ENCODE results near the gene PLEKHA4.
"Not testable (repeated sequence)": the region's sequence is repeated elsewhere in the genome, so short reads cannot be mapped to it uniquely, and the experiment has no call there.

The PLEKHA4 gene

DNA sequence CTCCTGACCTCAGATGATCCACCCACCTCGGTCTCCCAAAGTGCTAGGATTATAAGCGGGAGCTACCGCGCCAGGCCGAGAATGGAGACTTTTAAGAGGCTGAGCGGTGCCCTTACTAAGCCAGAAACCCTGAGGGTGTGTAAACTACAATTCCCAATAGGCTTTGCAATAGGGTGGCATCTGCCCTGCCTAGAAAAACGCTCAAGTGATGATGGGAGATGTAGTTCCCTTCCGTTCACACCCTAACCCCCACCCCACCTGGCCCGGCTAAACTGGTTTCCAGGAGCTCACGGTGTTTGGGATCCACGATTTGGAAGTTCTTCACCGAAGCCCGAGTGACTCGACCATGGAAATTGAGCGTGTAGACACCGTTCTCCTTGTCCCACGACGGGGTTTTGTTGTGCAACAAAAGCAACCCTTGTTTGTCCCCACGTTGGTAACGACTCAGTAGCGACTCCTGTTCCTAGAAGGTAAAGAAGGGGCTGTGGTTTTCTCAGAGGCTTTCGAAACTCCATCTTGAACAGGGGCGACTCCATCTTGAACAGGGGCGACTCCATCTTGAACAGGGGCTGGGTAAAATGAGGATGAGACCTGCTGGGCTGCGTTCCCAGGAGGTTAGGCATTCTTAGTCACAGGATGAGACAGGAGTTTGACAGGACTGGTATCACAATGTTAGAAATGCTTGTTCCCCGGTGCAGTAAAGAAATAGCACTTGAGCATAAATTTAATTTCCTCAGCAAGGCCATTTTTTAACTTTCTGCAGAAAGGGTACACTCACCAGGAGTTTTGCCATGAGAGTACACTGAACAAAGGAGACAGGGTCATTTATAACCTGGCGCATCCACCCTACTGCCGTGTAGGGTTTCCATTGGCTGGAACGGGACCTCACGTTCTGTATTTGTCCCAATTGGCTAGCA is 13.6 kb upstream of the PLEKHA4 start:
- in situ Hi-C loops (cut with MboI; ENCODE audit: low pct_unique_long_range_greater_than_20kb, low sequenced_read_pairs, unreplicated experiment): no loop called here
- no peak for DNase-seq (ENCODE audit: low spot score)
- TF ChIP-seq, protein P1, sequence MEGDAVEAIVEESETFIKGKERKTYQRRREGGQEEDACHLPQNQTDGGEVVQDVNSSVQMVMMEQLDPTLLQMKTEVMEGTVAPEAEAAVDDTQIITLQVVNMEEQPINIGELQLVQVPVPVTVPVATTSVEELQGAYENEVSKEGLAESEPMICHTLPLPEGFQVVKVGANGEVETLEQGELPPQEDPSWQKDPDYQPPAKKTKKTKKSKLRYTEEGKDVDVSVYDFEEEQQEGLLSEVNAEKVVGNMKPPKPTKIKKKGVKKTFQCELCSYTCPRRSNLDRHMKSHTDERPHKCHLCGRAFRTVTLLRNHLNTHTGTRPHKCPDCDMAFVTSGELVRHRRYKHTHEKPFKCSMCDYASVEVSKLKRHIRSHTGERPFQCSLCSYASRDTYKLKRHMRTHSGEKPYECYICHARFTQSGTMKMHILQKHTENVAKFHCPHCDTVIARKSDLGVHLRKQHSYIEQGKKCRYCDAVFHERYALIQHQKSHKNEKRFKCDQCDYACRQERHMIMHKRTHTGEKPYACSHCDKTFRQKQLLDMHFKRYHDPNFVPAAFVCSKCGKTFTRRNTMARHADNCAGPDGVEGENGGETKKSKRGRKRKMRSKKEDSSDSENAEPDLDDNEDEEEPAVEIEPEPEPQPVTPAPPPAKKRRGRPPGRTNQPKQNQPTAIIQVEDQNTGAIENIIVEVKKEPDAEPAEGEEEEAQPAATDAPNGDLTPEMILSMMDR (IDR thresholded peaks at IDR 0.05; ENCODE audit: extremely low read depth, insufficient read depth, missing control alignments): no peak

GRCh38 chr19:48879696-48880095 is 11.3 kb upstream of the PLEKHA4 start:
- in situ Hi-C loops (cut with MboI; ENCODE audit: low pct_unique_long_range_greater_than_20kb, low sequenced_read_pairs, unreplicated experiment); DNase-seq (ENCODE audit: low spot score): not testable (repeated sequence)

DNA sequence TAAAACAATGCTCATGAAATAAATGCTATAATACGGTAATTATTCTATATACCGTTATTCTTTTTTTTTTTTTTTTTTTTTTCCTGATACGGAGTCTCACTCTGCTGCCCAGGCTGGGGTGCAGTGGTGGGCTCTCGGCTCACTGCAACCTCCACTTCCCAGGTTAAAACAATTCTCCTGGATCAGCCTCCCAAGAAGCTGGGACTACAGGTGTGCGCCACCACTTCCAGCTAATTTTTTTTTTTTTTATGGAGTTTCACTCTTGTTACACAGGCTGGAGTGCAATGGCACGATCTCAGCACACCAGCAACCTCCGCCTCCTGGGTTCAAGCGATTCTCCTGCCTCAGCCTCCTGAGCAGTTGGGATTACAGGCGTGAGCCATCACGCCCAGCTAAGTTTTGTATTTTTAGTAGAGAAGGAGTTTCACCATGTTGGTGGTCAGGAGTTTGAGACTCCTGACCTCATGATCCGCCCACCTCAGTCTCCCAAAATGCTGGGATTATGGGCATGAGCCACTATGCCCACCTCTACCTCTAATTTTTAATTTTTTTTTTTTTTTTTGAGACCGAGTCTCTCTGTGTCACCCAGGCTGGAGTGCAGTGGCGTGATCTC is 10.7 kb upstream of the PLEKHA4 start:
- TF ChIP-seq, protein P1 (IDR thresholded peaks at IDR 0.05; ENCODE audit: extremely low read depth, insufficient read depth, missing control alignments): no peak
- in situ Hi-C loops (cut with MboI; ENCODE audit: low pct_unique_long_range_greater_than_20kb, low sequenced_read_pairs, unreplicated experiment): no loop called here
- no peak for DNase-seq (ENCODE audit: low spot score)

- in situ Hi-C loops (cut with MboI; ENCODE audit: low pct_unique_long_range_greater_than_20kb, low sequenced_read_pairs, unreplicated experiment): no loop called here
- TF ChIP-seq, protein P1 (IDR thresholded peaks at IDR 0.05; ENCODE audit: extremely low read depth, insufficient read depth, missing control alignments): no peak
- no peak for DNase-seq (ENCODE audit: low spot score)
These were observed 10.0 kb upstream of the PLEKHA4 start for GRCh38 chr19:48878196-48879024.

- TF ChIP-seq, protein P1 (IDR thresholded peaks at IDR 0.05; ENCODE audit: extremely low read depth, insufficient read depth, missing control alignments): no peak
- in situ Hi-C loops (cut with MboI; ENCODE audit: low pct_unique_long_range_greater_than_20kb, low sequenced_read_pairs, unreplicated experiment): no loop called here
- no peak for DNase-seq (ENCODE audit: low spot score)
These were observed 9.4 kb upstream of the PLEKHA4 start for GRCh38 chr19:48877855-48878195.

DNA sequence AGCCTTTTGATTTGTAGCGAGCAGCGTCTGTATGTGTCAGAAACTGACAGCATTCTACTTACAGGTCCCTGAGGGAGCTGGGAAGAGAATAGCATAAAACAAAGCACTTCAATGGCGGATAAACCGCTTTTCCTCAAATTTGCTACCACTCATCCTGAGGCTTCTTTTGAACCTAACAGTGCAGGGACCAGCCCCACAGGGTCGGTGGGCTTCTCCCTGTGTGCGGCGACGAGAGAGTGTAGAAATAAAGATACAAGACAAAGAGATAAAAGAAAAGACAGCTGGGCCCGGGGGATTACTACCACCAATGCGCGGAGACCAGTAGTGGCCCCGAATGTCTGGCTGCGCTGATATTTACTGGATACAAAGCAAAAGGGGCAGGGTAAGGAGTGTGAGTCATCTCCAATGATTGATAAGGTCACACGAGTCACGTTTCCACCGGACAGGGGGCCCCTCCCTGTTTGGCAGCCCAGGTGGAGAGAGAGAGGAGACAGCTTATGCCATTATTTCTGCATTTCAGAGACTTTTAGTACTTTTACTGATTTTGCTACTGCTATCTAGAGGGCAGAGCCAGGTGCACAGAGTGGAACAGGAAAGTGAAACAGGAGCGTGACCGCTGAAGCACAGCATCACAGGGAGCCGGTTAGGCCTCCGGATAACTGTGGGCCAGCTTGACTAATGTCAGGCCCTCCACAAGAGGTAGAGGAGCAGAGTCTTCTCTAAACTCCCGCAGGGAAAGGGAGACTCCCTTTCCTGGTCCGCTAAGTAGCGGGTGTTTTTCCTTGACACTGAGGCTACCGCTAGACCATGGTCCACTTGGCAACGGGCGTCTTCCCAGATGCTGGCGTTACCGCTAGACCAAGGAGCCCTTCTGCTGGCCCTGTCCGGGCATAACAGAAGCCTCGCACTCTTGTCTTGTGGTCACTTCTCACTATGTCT is 7.9 kb upstream of the PLEKHA4 start:
- not testable (repeated sequence) for DNase-seq (ENCODE audit: low spot score)

More for the DNA sequence above, 7.9 kb upstream of the PLEKHA4 start:
- in situ Hi-C loops (cut with MboI; ENCODE audit: low pct_unique_long_range_greater_than_20kb, low sequenced_read_pairs, unreplicated experiment): not testable (repeated sequence)
